ENCODE measurements around the gene E2F2. TPM values are rescaled to one million over a fixed set of nuclear protein-coding genes. Genes with fewer than 3 reads are reported as not detected.

Gene E2F2
- total and polyA plus RNA-seq, 12 donors, result 0.07 to 3.7 (median 0.35) TPM; not detected in 1

- Histone ChIP-seq H3K27me3 (no peaks in the 10 kb centered on the region), H3K4me1 (replicated peaks in 1 of 2) (peaks cover 19 to 35% of the 10 kb centered on the region in 2 donors), H3K27ac (peak overlapping the region; percentile 32 to 80 (median 75)), H3K9me3 (replicated peaks in 1 of 3) (no peaks in the 10 kb centered on the region), H3K36me3 (replicated peaks in 1 of 2) (no peaks in the 10 kb centered on the region), H3K4me3 (no peak overlapping the region)
- TF ChIP-seq POLR2A (IDR thresholded peaks at IDR 0.05) (peak in 1 of 2 donors; percentile 80), CTCF (IDR thresholded peaks at IDR 0.05) (no peak)
- WGBS, 4 donors, result 27 to 39% (median 31%) methylated on average over 9 of the region's 9 CpGs
- intact Hi-C loops (cut with DNase I), result no loop called here
- DNase-seq, result peak; percentile 78 to 97 (median 95)
Observed at GRCh38 chr1:23478896-23479665, 52.0 kb downstream of the E2F2 start.

- TF ChIP-seq POLR2A (IDR thresholded peaks at IDR 0.05) (no peak), CTCF (IDR thresholded peaks at IDR 0.05) (no peak)
- Histone ChIP-seq H3K27ac (no peak overlapping the region), H3K36me3 (replicated peaks in 1 of 2) (no peaks in the 10 kb centered on the region), H3K27me3 (no peaks in the 10 kb centered on the region), H3K4me3 (no peak overlapping the region), H3K9me3 (replicated peaks in 1 of 3) (no peaks in the 10 kb centered on the region), H3K4me1 (replicated peaks in 1 of 2) (peaks cover 15 to 36% of the 10 kb centered on the region in 2 donors)
- intact Hi-C loops (cut with DNase I), result no loop called here
- DNase-seq, result no peak
- 76 to 91% (median 84%) methylated on average over 9 to 10 of the region's 10 CpGs for WGBS, 4 donors
Observed at GRCh38 chr1:23477359-23478144, 53.5 kb downstream of the E2F2 start.

- no peak for DNase-seq
- Histone ChIP-seq H3K4me1 (replicated peaks in 1 of 2) (peaks cover 15 to 36% of the 10 kb centered on the region in 2 donors), H3K27me3 (no peaks in the 10 kb centered on the region), H3K9me3 (replicated peaks in 1 of 3) (no peaks in the 10 kb centered on the region), H3K36me3 (replicated peaks in 1 of 2) (no peaks in the 10 kb centered on the region), H3K4me3 (no peak overlapping the region), H3K27ac (peak overlapping the region in 1 of 5 donors; percentile 59)
- intact Hi-C loops (cut with DNase I), result no loop called here
- 62 to 79% (median 68%) methylated on average over 3 of the region's 3 CpGs for WGBS, 4 donors
- TF ChIP-seq CTCF (IDR thresholded peaks at IDR 0.05), result no peak
- TF ChIP-seq POLR2A (IDR thresholded peaks at IDR 0.05), result no peak
Observed at GRCh38 chr1:23475641-23476040, 55.4 kb downstream of the E2F2 start.

- 39 to 56% (median 47%) methylated on average over 5 to 6 of the region's 6 CpGs for WGBS, 4 donors
- no peak overlapping the region for H3K4me3 ChIP-seq
- peak overlapping the region in 2 of 5 donors; percentile 59 to 71 for H3K27ac ChIP-seq
- H3K4me1 ChIP-seq (replicated peaks in 1 of 2), result peaks cover 15 to 40% of the 10 kb centered on the region in 2 donors
- no peaks in the 10 kb centered on the region for H3K9me3 ChIP-seq (replicated peaks in 1 of 3)
- intact Hi-C loops (cut with DNase I), result no loop called here
- H3K27me3 ChIP-seq, result no peaks in the 10 kb centered on the region
- H3K36me3 ChIP-seq (replicated peaks in 1 of 2), result no peaks in the 10 kb centered on the region
- peak in 5 of 7 donors; percentile 50 to 76 (median 73) for DNase-seq
- TF ChIP-seq CTCF (IDR thresholded peaks at IDR 0.05) (no peak), POLR2A (IDR thresholded peaks at IDR 0.05) (no peak)
Observed at GRCh38 chr1:23475134-23475628, 55.9 kb downstream of the E2F2 start.
